Left lung (tissue), 10 donors: ENCODE data around the gene FSD2. TPM values are rescaled to one million over a fixed set of nuclear protein-coding genes. Genes with fewer than 3 reads are reported as not detected.

Experiments used
- ATAC-seq: fragments of 200-7000 bp; cut with Tn5 transposase; one replicate; pipeline ENCODE4 v1.9.1; 2020; ENCODE audit warnings: moderate library complexity
- DNase-seq, 4 donors: peaks; one replicate each; pipeline ENCODE4 v3.0.0-alpha.2; 2013 to 2020
- H3K27ac ChIP-seq, 2 donors: fragments of 200-600 bp; sonication (generic) in 1 of 2; one replicate each; pipeline versions ENCODE4 v1.5.0 to v1.8.0; 2020 to 2021
- H3K27me3 ChIP-seq, 2 donors: fragments of 200-600 bp; sonication (generic) in 1 of 2; one replicate each; pipeline versions ENCODE4 v1.5.0 to v1.8.0; 2020 to 2021
- H3K36me3 ChIP-seq, 2 donors: fragments of 200-600 bp; sonication (generic) in 1 of 2; one replicate each; pipeline versions ENCODE4 v1.5.0 to v1.8.0; 2020 to 2021
- H3K4me1 ChIP-seq, 2 donors: fragments of 200-600 bp; one replicate each; pipeline ENCODE4 v1.8.0; 2021
- H3K4me3 ChIP-seq, 2 donors: fragments of 200-600 bp; sonication (generic) in 1 of 2; one replicate each; pipeline versions ENCODE4 v1.5.0 to v1.8.0; 2020 to 2021; ENCODE audit warnings: mild to moderate bottlenecking in 1 of 2
- H3K9me3 ChIP-seq, 2 donors: fragments of 200-600 bp; sonication (generic) in 1 of 2; one replicate each; pipeline versions ENCODE4 v1.5.0 to v1.8.0; 2020 to 2021
- intact Hi-C, 2 donors: fragments of 100-400 bp; cut with DNase I; formaldehyde crosslinking; loops; one replicate each; pipeline versions ENCODE4 v1.11.2 to v1.14.2; 2022
- polyA plus RNA-seq, 6 donors: library from polyadenylated mRNA; unstranded; fragments of 120-200 nt; gene quantifications; one replicate each; pipeline ENCODE4 v1.2.1, GENCODE V29; 2013; ENCODE audit not compliant: insufficient read length in 6 of 6
- total RNA-seq, 2 donors: library from RNA; stranded (reverse); fragmentation: NEBNext Ultra II Directional; extraction: Animal tissue kit (Norgen Biotek cat#: 25700); gene quantifications; one replicate each; pipeline ENCODE4 v1.2.1, GENCODE V29; 2021
- TF ChIP-seq, protein P1 (sequence below), 2 donors: fragments of 200-600 bp; sonication (generic) in 1 of 2; IDR thresholded peaks; one replicate each; pipeline versions ENCODE4 v1.5.0 to v1.8.0; 2021; ENCODE audit warnings: antibody characterized with exemption in 2 of 2
- donor health status: DM: no; HTN: yes; CAD: no.
- donor health status: DM: no; HTN: no; CAD: no.

FSD2 gene
- total and polyA plus RNA-seq, 8 donors, result 0.11 to 1.3 (median 0.33) TPM; not detected in 1

DNA sequence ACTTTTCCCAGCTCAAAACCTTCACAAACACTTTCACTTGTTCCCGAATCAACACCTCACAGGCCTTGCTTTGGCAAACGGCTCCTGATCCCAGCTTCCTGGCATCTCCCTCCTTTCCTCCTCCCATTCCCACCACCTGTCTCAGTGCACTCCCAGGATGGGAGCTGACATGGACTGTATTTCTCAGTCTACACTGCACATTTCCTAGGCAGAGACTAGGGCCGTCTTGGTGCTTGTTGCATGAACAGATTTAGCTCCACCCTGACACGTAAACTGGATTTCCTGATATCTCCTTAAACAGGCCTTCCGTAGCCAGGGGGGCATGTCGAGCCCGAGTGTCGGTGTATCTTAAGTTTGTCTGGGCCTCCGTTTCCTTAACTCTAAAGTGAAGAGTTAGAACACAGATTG, 2.8 kb upstream of the FSD2 start:
- Histone ChIP-seq H3K9me3 (no peaks in the 10 kb centered on the region), H3K36me3 (peaks cover 0 to 7% of the 10 kb centered on the region in 2 donors), H3K27me3 (no peaks in the 10 kb centered on the region), H3K27ac (peak overlapping the region; percentile 99 to 100), H3K4me1 (peaks cover 6 to 21% of the 10 kb centered on the region in 2 donors), H3K4me3 (peak overlapping the region in 1 of 2 donors; percentile 91)
- TF ChIP-seq, protein P1, sequence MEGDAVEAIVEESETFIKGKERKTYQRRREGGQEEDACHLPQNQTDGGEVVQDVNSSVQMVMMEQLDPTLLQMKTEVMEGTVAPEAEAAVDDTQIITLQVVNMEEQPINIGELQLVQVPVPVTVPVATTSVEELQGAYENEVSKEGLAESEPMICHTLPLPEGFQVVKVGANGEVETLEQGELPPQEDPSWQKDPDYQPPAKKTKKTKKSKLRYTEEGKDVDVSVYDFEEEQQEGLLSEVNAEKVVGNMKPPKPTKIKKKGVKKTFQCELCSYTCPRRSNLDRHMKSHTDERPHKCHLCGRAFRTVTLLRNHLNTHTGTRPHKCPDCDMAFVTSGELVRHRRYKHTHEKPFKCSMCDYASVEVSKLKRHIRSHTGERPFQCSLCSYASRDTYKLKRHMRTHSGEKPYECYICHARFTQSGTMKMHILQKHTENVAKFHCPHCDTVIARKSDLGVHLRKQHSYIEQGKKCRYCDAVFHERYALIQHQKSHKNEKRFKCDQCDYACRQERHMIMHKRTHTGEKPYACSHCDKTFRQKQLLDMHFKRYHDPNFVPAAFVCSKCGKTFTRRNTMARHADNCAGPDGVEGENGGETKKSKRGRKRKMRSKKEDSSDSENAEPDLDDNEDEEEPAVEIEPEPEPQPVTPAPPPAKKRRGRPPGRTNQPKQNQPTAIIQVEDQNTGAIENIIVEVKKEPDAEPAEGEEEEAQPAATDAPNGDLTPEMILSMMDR (IDR thresholded peaks at IDR 0.05), result no peak
- intact Hi-C loops, result no loop called here
- no peak for DNase-seq
- ATAC-seq, result no peak

DNA sequence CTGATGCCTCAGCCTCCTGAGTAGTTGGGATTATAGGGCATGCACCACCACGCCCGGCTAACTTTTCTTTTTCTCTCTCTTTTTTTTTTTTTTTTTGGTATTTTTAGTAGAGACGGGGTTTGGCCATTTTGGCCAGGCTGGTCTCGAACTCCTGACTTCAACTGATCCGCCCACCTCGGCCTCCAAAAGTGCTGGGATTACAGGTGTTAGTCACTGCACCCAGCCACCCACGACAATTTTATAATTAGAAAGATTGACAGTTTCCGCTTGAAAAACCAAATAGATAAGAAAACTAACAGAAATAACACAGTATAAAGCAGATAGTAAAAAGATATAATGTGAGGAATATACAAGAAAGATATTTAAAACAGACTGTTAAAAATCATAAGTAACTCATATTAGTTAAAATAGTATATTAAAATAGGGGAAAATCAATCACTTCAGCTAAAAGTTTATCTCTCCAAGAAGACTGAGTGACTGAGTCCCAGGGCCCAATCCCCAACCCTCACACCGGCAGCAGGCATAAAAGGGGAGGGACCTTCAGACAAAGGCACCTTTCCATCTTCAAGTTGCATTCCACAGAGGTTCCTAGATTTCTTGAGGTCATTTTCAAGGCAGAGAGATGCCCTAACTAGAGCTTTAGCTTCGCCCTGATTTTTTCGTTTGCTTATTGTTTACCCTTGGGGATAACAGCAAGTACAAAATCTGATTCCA, 2.2 kb upstream of the FSD2 start:
- peak overlapping the region in 1 of 2 donors; percentile 100 for H3K27ac ChIP-seq
- peaks cover 6 to 19% of the 10 kb centered on the region in 2 donors for H3K4me1 ChIP-seq
- no peak overlapping the region for H3K4me3 ChIP-seq
- DNase-seq, result no peak
- no peaks in the 10 kb centered on the region for H3K27me3 ChIP-seq
- ATAC-seq, result no peak
- H3K9me3 ChIP-seq, result no peaks in the 10 kb centered on the region
- TF ChIP-seq, protein P1 (IDR thresholded peaks at IDR 0.05), result no peak
- intact Hi-C loops, result no loop called here
- H3K36me3 ChIP-seq, result peaks cover 0 to 2% of the 10 kb centered on the region in 2 donors

DNA sequence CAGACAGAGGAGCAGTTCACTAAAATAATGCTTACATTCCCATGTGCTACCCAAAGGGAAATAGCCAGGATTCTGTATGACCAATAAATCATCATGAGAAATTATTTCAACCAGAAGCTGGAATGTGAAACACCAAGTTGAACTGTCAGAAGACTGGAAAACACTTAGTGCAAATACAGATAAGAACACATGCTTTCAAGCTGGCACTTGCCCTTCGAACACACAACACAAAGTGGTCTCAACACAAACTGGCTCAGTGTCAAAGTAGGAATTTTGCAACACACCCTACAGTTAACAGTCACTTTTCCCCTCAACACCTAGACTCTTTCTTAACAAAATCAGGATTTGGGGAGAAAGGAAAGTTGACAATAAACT, 1.3 kb downstream of the FSD2 start:
- Histone ChIP-seq H3K27me3 (no peaks in the 10 kb centered on the region), H3K27ac (no peak overlapping the region), H3K4me3 (no peak overlapping the region), H3K9me3 (no peaks in the 10 kb centered on the region), H3K4me1 (no peaks in the 10 kb centered on the region), H3K36me3 (no peaks in the 10 kb centered on the region)
- TF ChIP-seq, protein P1 (IDR thresholded peaks at IDR 0.05), result no peak
- intact Hi-C loops, result no loop called here
- peak; percentile 6 for ATAC-seq
- peak in 1 of 4 donors; percentile 26 for DNase-seq

DNA sequence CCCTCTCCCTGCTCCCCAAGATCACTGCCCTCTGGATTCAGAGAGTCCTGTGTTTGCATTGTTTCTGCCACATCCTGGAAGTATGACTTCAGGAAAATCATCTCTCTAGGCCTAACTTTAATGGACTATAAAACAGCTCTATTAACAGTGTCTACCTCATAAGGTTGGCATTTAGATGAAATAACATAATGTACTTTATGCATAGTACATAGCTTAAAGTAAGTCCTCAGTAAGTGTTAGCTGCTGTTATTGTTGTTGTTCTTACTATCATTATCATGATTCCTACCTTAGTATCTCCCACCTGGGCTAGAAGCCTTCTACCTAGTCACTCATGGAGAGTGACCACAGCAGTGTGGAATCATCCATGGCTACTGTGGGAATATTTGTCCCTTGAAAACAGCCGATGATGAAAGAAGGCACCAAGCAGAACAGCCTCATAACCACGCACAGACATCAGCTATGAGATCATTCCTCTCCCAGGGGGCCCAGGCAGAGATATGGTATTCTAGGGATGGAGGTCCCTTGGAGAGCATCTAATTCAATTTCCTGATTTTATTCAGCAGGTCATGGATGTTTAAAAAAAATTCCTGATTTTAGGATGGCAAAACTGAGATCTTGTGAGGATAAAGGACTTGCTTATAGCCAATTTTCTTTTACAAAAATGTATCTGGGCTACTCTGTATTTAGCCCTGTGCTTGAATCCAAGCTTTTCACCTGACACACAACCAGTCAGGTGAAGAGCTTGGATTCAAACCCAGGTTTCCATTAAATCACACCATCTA, 1.9 kb downstream of the FSD2 start:
- H3K4me3 ChIP-seq, result no peak overlapping the region
- no peak overlapping the region for H3K27ac ChIP-seq
- no peaks in the 10 kb centered on the region for H3K4me1 ChIP-seq
- intact Hi-C loops, result no loop called here
- ATAC-seq, result no peak
- DNase-seq, result no peak
- no peaks in the 10 kb centered on the region for H3K9me3 ChIP-seq
- H3K27me3 ChIP-seq, result no peaks in the 10 kb centered on the region
- no peaks in the 10 kb centered on the region for H3K36me3 ChIP-seq
- TF ChIP-seq, protein P1 (IDR thresholded peaks at IDR 0.05), result no peak

DNA sequence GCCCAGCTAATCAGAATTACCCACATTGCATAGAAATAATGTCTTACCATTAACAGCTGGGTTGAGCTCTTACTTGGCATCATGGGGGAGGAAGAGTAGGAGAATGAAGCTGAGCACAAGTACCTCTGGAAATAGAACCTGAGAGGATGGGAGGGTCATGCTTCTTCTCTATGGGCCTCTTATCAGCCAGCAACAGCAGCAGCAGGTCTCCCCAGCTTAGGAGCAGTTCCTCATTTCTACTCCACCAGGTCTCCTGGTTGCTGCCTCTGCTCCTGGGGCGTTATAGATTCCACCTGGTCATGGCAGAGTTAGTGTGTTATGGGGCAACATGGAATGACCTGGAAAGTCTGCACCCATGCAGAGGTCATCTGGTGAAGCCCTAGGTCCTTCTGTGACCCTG, 3.4 kb downstream of the FSD2 start:
- no peak overlapping the region for H3K27ac ChIP-seq
- DNase-seq (no peak), ATAC-seq (no peak)
- intact Hi-C loops, result no loop called here
- no peaks in the 10 kb centered on the region for H3K27me3 ChIP-seq
- TF ChIP-seq, protein P1 (IDR thresholded peaks at IDR 0.05), result no peak
- H3K4me3 ChIP-seq, result no peak overlapping the region
- no peaks in the 10 kb centered on the region for H3K36me3 ChIP-seq
- no peaks in the 10 kb centered on the region for H3K9me3 ChIP-seq
- no peaks in the 10 kb centered on the region for H3K4me1 ChIP-seq
